HG03520 (cell line): ENCODE measurements around the gene MRPL44.

Source experiments
- ATAC-seq: cut with Tn5 transposase; IDR thresholded peaks from one replicate; pipeline ENCODE4 v1.9.1; 2021; ENCODE audit warnings: mild to moderate bottlenecking, moderate library complexity; ENCODE audit not compliant: unreplicated experiment

MRPL44 gene

DNA sequence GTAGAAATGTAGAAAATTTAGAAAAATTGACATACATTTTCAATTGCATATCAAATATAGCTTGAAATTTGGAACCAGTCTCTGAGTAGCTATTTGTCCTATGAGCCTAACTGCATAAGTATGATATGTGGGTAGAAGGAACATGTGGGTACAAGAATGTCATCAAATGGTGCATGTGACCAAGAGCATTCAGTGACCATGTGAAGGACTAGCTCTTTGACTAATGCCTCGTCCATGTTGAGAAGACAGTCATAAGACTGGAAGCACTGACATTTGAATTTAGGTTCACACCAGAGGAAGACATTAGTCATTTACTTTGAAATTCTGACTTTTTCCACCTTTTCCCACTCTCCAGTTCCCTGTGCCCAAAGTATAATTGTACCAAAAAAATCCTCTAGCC, 12.6 kb downstream of the MRPL44 start:
- no peak for ATAC-seq

DNA sequence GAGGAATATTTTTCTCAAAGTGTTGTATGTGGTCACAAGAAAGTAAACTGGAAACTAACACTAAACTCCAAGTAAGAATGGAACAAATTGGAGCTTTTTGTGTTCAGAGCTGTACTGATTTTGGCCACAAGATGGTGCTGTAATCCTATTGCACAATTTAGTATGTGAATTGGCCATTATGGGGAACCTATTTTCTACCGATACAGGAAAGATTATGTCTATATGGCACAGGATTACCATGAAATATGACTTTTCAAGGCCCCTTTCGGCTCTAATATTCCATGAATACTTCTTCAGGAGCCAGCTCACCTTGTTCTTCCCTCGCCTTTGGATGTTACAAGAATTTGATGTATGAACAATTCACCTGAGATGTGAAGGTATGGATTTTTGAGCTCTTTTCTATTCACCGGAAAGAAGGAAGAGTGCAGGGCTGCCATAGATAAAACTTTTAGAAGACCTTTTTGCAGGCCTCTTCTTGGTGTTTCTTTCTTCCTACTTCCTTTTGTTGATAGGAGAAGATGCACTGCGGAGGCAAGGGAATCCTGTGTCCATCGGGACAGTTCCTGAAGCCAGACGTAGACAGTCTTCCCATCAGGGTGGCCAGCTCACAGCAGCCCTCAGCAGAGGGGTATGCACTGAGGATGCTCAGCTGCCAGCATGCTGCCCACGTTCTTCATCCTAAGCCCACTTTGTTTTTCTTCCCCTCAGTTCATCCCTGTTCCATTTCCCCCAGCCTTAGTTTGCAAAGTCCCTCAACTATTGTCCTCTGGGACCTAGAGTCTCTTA, 13.3 kb downstream of the MRPL44 start:
- peak; percentile 83 for ATAC-seq

DNA sequence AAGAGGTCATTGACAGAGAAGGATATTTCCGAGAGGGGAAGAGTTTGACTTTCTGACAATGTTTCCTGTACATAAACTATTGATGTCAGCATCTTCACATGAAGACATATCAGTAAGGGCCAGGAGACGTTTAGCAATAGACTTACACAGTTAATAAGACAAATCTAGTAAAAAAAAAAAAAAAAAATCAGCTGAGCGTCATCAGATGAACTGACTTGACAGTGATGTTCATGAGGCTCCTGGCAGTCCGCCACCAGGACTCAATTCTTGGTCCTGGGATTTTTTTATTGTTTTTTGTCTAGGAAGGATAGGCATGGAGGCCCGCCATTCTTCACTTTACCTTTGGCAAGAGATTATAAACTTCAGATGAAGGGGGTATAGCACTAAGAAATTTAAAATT, 14.5 kb downstream of the MRPL44 start:
- no peak for ATAC-seq

DNA sequence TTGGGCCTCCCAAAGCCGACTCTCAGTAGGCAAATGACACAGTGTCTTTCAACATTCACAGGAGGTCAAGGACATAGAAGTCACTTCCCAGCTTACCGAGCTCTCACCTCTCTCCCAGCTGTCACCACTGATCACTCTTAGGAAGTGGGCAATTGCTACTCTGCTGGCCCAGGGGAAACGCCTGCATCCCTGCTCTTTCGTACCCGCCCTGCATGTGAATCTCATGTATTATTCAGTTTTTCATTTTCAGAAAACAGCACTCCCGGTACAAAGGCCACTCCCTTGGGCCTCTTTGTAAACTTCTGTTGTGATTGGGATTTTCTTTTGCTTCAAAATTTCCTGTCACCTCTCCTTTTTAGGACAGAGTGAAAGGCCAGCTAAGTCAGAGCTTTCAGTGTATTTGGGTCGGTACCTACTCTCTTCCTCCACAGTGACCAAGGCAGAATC, 15.4 kb downstream of the MRPL44 start:
- ATAC-seq: no peak

DNA sequence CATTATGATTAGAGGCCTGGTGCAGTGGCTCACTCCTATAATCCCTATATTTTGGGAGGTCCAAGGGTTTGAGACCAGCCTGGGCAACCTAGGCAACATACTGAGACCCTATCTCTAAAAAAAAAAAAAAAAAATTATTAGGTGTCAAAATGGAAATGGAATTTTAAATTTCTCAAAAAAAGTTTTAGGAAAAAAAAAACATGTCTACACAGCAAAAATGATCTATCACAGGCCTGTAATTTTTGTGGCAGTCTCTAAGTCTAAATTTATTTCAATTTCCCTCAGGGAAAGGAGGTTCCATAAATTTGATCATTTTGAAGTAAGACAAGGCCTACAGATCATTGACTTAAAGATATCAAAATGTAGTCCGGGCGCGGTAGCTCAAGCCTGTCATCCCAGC, 16.3 kb downstream of the MRPL44 start:
- ATAC-seq: no peak

DNA sequence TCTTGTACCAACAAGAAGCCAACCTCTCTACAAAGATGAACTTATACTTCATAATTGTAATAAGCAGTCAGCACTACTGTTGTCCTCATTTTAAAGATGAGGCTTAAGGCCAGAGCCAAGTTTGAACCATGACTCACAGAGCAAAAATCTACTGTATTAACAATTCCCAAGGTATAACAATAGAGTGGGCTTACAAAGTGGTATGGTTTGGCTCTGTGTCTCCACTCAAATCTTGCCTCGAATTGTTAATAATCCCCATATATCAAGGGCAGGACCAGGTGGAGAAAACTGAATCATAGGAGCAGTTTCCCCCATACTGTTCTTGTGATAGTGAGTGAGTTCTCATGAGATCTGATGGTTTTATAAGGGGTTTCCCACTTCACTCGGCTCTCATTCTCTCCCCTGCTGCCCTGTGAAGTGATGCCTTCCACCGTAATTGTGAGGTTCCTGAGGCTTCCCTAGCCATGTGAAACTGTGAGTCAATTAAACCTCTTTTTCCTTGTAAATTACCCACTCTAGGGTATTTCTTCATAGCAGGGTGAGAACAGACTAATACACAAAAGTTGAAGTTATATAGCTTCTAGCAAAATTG, 19.5 kb downstream of the MRPL44 start:
- no peak for ATAC-seq

DNA sequence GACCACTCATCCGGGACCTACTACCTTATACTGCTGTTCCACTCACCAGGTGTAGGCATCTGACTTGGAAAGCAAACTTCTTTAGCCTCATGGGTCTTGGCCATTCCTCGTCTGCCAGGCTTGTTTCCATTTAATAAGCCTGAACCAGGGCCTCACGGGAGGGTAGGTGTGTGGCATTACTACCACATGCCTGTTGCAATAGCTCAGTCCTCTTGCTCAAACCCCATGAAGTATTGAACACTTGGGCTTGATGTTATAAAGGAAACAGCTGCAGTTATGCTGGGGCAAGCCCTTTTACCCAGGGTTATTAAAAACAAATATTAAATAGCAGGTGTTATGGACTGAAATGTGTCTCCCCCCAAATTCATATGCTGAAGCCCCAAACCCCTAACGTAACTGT, 21.2 kb downstream of the MRPL44 start:
- no peak for ATAC-seq

DNA sequence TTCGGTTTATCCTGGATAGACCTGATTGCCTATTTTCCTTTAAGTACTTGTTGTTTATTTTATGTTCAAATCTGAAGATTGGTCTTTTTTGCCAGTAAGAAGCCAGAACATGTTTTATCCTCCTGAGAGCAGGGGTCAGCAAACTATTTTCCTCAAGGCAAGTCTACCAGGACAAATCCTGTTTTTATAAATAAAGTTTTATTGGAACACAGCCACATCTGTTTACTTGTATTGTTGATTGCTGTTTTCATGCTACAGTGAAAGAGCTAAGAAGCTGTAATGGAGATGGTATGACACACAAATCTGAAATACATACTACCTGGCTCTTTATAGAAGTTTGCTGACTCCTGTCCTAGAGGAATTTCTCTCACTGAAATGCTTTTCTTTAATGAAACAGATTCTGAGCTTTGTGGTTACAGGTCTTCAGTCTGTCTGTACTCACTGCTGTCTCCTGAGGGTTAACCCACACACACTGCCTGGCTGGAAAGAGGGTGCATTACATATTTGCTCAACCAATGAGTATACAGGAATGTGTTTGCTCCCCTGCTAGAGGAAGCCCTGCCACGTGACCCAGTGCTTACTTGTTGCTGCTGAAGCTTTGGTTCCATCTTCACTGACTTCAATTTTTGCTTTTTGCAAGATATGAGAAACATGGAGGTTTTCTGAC, 22.6 kb downstream of the MRPL44 start:
- ATAC-seq: no peak

DNA sequence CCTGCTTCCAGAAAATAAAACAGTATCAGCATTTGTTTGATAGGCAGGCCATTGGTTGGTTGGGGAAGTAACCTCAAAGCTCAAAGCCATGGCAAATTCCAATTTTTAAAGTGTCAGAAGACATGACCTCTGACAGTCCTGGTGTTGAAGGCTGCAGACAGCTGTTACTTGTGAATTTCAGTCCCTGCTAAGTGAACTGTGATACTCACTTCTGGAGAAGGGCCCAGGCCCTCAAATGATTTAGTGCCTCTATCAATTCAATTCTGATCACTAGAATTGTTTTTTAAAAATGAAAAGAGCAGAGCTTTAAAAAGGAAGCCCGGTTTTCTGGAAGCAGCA, 23.1 kb downstream of the MRPL44 start:
- ATAC-seq: no peak

DNA sequence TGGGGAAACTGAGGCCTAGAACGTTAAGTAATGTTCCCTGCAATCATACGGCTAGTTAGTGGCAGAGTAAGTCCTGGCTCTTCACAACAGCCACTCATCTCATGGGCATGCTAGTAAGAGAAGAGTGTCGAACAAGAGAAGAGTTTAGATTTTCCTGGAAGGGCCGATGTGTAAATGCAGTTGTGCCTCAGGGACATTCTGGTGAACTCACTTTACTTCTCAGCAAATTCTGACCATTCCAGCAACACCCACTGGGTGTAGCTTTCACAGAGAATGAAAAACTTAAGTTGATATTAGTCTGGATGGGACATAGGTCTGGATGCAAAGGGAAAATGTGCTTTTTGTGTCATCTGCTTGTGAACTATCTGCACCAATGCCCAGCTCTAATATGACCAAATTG, 23.5 kb downstream of the MRPL44 start:
- ATAC-seq: no peak

DNA sequence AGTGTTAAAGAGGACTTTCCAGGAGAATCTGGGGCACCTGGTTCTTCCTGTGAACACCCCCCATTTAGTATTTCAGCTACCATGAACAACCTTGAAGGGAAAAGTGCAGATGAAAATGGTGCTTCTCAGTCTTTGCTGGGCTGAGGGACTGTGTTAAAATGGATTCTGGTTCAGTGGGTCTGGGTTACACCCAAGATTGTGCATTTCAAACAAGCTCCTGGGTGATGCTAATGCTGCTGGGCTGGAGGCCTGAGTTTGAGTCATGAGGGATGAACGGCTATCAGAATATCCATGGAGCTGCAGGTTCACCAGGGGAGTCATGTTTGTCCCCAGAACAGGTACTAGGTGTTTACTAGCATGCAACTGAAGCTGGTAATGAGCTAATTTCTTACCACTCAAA, 24.0 kb downstream of the MRPL44 start:
- ATAC-seq: no peak

DNA sequence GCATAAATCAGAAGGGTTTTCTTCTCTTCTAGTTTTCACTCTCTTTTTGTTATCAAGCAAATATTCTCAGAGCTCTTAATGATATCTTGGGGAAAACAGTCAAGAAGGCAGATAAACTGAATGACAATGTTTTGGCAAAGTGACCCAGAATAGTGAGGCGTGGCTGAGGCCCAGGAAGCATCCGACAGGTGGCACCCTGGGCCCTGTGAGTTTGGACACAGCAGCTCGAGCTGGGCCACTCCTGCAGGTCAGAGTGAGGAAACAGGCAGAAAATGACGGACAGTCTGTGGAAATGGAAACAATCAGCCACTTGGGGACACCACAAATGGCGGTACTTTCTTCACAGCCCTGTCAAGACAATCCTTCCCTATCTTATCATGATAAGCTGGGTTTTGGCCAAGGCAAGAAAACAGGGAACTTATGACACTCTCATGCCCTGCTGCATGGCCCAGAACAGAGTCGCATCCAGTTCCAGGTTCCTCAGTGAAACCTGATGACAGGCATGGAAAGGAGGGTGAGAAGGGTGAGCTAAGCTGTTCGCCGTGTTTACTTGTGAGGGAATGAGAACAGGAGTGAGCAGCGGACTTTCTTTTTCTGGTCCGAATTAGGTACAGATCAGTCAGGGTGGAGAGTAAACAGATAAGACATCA, 32.1 kb downstream of the MRPL44 start:
- ATAC-seq: no peak

DNA sequence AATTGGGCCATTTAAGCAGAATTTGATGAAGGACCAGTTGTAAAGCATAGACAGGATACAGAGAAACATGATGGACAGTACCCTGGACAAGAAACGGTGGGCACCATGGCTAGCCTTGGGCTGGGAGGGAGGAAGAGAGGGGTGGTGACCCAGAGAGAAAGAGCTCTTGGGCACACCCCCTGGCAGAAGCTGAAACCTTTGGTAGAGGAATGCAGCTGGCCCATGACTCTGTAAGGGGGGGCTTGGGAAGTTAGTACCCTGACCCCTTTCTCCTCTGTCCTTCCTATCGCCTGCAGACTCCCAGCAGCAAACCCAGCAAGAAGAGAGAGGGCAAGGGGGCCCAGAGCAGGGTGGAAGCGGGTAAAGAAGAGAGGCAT, 32.6 kb downstream of the MRPL44 start:
- ATAC-seq: no peak

DNA sequence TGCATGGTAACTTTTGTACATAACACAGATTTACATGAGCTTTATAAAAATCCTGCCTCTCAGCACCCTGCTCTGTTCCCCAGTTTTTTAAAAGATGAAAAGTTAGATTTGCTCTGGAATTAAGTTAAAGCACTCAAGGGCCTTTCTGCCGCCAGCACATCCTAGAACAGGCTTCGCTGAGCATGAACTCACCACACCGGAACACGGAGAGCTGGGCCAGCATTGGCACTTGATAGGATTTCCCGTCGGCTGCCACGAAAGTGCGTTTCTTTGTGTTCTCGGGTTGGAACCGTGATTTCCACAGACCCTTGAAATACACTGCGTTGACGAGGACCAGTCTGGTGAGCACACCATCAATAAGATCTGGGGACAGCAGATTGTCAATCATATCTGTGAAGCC, 34.3 kb downstream of the MRPL44 start:
- ATAC-seq: no peak

DNA sequence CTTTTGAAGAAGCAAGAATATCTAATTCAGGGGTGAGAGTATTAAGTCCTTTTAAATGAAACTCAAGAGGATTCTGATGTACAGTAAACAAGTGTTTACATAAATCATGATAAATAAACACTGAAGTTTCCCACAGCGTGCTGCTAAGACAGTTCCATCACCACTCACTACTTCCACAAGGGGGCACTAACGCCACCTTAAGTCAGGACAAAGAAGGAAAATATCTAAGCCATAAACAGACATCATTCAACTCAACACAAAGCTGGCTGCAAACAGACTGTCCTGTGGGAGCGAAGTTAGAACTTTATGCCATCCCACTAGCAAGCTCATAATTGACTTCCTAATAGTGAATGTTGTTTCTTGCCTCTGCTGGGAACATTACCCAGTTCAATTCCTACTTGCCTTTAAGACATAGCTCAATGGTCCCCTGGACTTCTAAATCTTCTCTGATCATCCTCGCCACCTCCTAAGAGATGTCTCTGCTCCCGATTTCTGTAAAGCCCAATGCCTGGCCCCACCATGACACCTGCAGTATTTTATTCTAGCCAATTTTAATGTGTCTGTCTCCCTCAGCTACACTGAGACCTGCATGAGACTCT, 36.5 kb downstream of the MRPL44 start:
- peak; percentile 60 for ATAC-seq

DNA sequence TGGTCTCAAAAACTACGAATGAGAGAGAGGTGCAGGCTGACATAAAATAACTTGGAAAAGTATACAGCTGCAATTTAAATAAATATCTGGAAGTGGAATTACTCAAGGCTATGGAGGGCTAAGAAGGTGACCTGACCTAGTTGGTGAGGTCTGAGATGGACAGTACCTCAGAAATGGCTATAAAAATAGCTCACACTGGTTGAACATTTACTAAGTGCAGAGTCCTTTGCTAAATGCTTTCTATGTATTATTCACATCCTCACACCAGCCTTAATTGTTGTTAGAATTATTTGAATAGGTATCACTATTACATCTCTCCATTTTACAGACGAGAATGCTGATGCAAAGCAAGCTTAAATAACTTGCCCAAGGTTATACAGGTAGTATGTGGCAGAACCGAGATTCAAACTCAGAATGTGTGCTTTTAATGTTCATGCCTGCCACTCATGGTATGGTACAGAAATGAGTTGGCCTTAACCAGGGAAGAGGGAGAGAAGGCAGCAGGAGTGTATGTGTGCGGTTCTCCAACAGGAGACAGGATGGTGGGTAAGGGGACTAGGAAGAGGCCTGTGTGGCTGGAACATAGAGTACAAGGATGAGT, 37.4 kb downstream of the MRPL44 start:
- ATAC-seq: no peak

DNA sequence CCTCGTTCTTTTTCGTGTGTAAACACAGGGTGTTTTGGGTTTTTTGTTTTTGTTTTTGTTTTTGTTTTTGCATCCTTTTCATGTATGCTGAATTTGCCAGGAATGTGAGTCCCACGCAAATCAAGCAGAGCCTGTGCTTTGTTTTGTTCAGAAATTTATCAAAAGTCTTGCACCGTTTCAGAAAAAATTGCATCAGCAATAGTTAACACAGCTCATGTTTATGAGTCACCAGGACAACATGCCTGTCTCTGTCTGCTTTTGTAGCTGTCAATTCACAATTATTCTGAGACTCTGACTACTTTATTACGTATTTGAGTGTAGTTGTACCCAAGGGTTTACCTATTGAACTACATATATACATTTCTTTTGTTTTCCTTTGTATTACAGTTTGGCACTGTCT, 38.3 kb downstream of the MRPL44 start:
- ATAC-seq: no peak

DNA sequence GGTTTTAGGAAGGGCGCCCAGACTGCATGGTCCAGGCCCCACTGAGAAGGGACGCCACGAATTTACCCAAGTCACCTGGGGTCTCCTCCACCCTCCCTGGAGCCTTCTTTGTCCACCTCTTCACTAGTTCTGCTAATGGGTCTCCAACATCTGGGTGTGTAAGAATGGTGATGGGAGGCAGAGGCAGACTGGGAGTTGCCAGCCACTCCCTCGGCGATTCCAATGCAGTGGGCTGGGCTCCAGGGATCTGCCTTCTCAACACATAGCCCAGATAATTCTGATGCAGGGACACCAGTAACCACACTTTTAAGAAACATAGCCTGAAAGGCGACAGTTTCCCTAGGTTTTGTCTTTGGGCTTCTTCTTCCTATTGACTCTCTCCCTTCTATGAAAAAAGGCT, 39.1 kb downstream of the MRPL44 start:
- no peak for ATAC-seq

DNA sequence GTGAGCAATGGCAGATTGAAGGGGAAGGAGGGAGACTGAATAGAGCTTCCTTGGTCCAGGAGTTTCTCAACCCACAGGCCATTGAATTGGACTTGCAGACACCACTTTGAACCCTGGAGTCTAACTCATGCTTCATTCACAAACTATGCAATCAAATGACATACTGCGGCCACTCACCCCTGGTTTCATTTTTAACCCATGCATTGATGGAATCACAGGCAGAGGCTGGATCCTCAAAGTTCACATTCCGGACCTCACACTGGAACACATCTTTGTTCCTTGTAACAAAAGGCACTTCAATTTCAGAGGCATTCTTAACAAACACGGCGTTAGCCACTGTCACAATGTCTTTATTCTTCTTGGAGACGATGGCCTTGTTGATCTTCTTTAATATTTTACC, 40.7 kb downstream of the MRPL44 start:
- ATAC-seq: no peak

DNA sequence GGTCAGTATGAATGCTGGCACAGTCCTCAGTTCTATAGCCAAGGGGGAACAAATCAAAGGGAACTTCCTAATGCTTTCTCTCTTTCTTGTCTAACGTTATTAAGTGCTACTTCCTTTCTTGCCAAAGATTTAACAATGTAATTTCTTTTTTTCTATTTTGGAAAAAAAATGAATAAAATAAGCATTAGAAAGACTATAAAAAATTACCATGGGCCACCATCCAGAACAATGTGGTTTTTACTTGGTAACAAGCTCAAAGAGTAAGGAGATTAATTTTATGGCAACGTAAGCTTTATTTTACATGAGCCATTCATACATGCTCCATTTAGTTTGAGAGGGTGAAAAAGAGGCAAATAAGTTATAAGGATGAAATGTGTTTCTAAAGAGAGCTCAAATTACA, 41.7 kb downstream of the MRPL44 start:
- ATAC-seq: no peak

DNA sequence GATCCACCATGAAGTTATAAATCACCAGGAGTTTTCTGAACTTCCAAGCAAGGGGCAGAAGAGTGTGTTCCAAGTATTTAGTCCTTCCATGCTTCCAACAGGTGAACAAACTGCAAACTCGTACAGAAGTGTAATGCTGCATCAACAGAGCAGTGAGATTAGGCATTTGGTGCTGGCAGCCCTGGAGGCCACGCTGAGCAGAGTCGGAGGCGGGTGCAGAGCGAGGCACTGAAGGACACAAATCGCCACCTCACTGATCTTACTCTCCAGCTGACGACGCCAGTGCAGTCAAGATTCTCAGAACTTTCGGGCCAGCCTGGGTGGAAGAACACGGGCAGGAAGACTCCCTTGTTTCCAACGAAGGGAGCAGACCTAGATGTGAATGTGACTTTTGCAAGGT, 42.6 kb downstream of the MRPL44 start:
- ATAC-seq: no peak
